Cardiac muscle cell (in vitro differentiated cells and primary cell): ENCODE results near the gene WHRN. TPM values are rescaled to one million over a fixed set of nuclear protein-coding genes. Genes with fewer than 3 reads are reported as not detected.

ENCODE experiments used
- DNase-seq, 2 donors: peaks; one replicate each; pipeline versions ENCODE4 v3.0.0 to v3.0.0-alpha.2; 2010 to 2017; ENCODE audit warnings: low read depth in 1 of 2, low spot score in 1 of 2
- H3K27ac ChIP-seq: fragments of 200-600 bp; sonication (generic); 2 replicates; pipeline ENCODE4 v1.5.1; 2016
- H3K27me3 ChIP-seq: fragments of 200-600 bp; sonication (generic); 2 replicates; pipeline ENCODE4 v1.6.0; 2016; ENCODE audit warnings: control low read depth
- H3K36me3 ChIP-seq: fragments of 200-600 bp; sonication (generic); 2 replicates; pipeline ENCODE4 v1.5.1; 2016; ENCODE audit warnings: control low read depth
- H3K4me1 ChIP-seq: fragments of 200-600 bp; sonication (generic); 2 replicates; pipeline ENCODE4 v1.8.1; 2017; ENCODE audit warnings: low read depth, mild to moderate bottlenecking, mixed run types
- H3K4me3 ChIP-seq: fragments of 200-600 bp; sonication (generic); 2 replicates; pipeline ENCODE4 v1.5.1; 2016; ENCODE audit warnings: mild to moderate bottlenecking
- H3K9me3 ChIP-seq: fragments of 200-600 bp; sonication (generic); 2 replicates; pipeline ENCODE4 v1.5.1; 2017; ENCODE audit warnings: low read depth, mild to moderate bottlenecking, control low read depth
- CTCF ChIP-seq: IDR thresholded peaks from 2 replicates; pipeline ENCODE4 v1.5.1; 2012; ENCODE audit warnings: low read depth, mild to moderate bottlenecking, low read length
- polyA plus RNA-seq: library from polyadenylated mRNA; unstranded; fragments of >200 nt; fragmentation: Nextera tagmentation; extraction: Ambion mirVana; gene quantifications from 2 replicates; pipeline ENCODE4 v1.2.1, GENCODE V29; 2016
- total RNA-seq: library from RNA; depleted of rRNA; stranded (reverse); fragments of >200 nt; gene quantifications from 2 replicates; pipeline ENCODE4 v1.2.3, GENCODE V29; 2016

The WHRN gene
- total and polyA plus RNA-seq, 2 experiments from 2014 or later, result 10.8 to 12.5 TPM

GRCh38 chr9:114477642-114478041 lies 27.6 kb downstream of the WHRN start:
- H3K36me3 ChIP-seq, result no peaks in the 10 kb centered on the region
- H3K4me1 ChIP-seq, result peaks cover 2% of the 10 kb centered on the region
- H3K4me3 ChIP-seq, result no peak overlapping the region
- no peaks in the 10 kb centered on the region for H3K27me3 ChIP-seq
- no peak for DNase-seq
- H3K9me3 ChIP-seq, result no peaks in the 10 kb centered on the region
- no peak for TF ChIP-seq CTCF
- no peak overlapping the region for H3K27ac ChIP-seq

- no peak overlapping the region for H3K4me3 ChIP-seq
- no peaks in the 10 kb centered on the region for H3K4me1 ChIP-seq
- H3K27ac ChIP-seq, result no peak overlapping the region
- no peaks in the 10 kb centered on the region for H3K27me3 ChIP-seq
- no peak for DNase-seq
- H3K9me3 ChIP-seq, result no peaks in the 10 kb centered on the region
- TF ChIP-seq CTCF, result no peak
- no peaks in the 10 kb centered on the region for H3K36me3 ChIP-seq
Measured at GRCh38 chr9:114476891-114477469, 28.3 kb downstream of the WHRN start.

DNA sequence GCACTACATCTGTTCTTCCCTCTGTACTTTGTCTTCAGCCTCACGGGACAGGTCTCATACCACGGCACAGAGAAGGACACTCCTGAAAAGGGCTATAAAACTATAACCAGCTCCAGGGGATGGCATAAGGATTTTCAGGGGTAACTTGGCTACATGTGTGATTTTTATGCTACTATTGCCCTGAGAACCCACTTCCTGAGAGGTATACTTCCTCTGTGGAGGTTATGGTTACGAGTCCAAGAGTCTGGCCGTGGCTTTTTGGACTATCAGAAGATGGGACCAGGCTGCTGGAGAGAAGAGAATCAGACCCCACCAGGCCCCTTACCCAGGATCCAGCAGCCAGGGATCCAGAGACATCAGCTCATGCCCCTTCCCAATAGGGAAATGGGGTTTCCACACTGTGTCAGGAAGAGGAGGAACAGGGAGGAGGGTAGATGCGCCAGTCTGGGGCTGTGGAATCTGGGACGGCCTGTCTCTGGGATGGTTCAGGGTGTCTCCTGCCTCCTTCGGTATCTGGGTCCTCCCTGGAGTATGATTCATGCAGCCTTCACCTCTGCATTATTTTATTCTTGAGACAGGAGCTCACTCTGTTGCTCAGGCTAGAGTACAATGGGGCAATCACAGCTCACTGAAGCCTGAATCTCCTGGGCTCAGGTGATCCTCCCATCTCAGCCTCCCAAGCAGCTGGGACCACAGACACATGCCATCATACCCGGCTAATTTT lies 29.7 kb downstream of the WHRN start:
- no peaks in the 10 kb centered on the region for H3K36me3 ChIP-seq
- no peak overlapping the region for H3K27ac ChIP-seq
- no peak overlapping the region for H3K4me3 ChIP-seq
- no peak for TF ChIP-seq CTCF
- no peaks in the 10 kb centered on the region for H3K9me3 ChIP-seq
- no peaks in the 10 kb centered on the region for H3K4me1 ChIP-seq
- DNase-seq, result no peak
- H3K27me3 ChIP-seq, result no peaks in the 10 kb centered on the region

DNA sequence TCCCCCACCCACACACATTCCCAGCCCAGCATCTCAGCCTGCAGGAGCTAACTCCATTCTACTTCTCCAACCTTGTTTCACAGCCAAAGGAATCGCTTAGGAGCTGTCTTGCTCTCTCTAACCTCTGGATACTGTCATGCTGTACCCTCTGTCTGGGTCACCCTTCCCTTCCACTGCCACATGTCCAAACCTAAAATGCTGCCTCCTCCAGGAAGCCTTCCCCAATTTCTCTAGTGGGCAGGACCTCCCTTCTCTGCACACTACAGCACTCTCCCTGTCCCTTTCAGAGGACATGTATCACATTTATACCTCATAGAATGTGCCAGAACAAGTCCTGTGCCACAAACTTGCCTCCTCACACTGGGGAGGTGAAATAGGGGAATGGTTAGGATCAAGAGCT lies 30.8 kb downstream of the WHRN start:
- Histone ChIP-seq H3K4me1 (no peaks in the 10 kb centered on the region), H3K27me3 (no peaks in the 10 kb centered on the region), H3K4me3 (no peak overlapping the region), H3K9me3 (no peaks in the 10 kb centered on the region), H3K27ac (no peak overlapping the region), H3K36me3 (no peaks in the 10 kb centered on the region)
- DNase-seq, result no peak
- no peak for TF ChIP-seq CTCF

GRCh38 chr9:114473447-114473801 lies 31.8 kb downstream of the WHRN start:
- H3K27ac ChIP-seq, result no peak overlapping the region
- H3K36me3 ChIP-seq, result no peaks in the 10 kb centered on the region
- no peaks in the 10 kb centered on the region for H3K9me3 ChIP-seq
- H3K4me1 ChIP-seq, result no peaks in the 10 kb centered on the region
- H3K4me3 ChIP-seq, result no peak overlapping the region
- DNase-seq, result no peak
- TF ChIP-seq CTCF, result no peak
- no peaks in the 10 kb centered on the region for H3K27me3 ChIP-seq
